Motor neuron (in vitro differentiated cells): Measurements from ENCODE around the gene CHN1. TPM values are rescaled to one million over a fixed set of nuclear protein-coding genes. Genes with fewer than 3 reads are reported as not detected.

Source experiments
- ATAC-seq, 8 experiments: fragments of 200-7000 bp; cut with Tn5 transposase; replicated peaks in 6 of 8; 2 replicates each; pipeline ENCODE4 v1.8.0; 2021; ENCODE audit warnings: mild to moderate bottlenecking in 8 of 8, moderate library complexity in 8 of 8
- H3K27ac ChIP-seq, 2 donors: fragments of 250-450 bp; sonication (Bioruptor Pico); 2 replicates each; pipeline ENCODE4 v1.9.0; 2021; ENCODE audit warnings: antibody characterized with exemption in 2 of 2, mild to moderate bottlenecking in 2 of 2, moderate library complexity in 1 of 2
- H3K4me1 ChIP-seq, 2 donors: fragments of 250-450 bp; sonication (Bioruptor Pico); replicated peaks in 1 of 2; 2 replicates each; pipeline ENCODE4 v1.6.1; 2021; ENCODE audit warnings: antibody characterized with exemption in 2 of 2, mild to moderate bottlenecking in 2 of 2, moderate library complexity in 1 of 2
- H3K4me3 ChIP-seq, 5 donors: fragments of 250-450 bp; sonication (Bioruptor Pico); 2 replicates each; pipeline ENCODE4 v1.9.0; 2021; ENCODE audit warnings: antibody characterized with exemption in 5 of 5, mild to moderate bottlenecking in 5 of 5, moderate library complexity in 4 of 5
- WGBS, 10 experiments: fragments of 450-650 bp; shearing (Covaris generic); methylation state at CpG; one replicate each; pipeline ENCODE4 v1.0.0; 2022; 5-methylcytosine and 5-hydroxymethylcytosine counted together
- in situ Hi-C, 9 experiments: fragments of 400-800 bp; cut with MboI; loops; one replicate each; pipeline ENCODE4 v1.15.0; 2021; ENCODE audit warnings: low sequenced_read_pairs in 9 of 9, low pct_unique_long_range_greater_than_20kb in 2 of 9; ENCODE audit not compliant: unreplicated experiment in 9 of 9
- total RNA-seq, 8 experiments: library from RNA; unstranded; fragments of 300-600 nt; gene quantifications; 2 replicates each; pipeline versions ENCODE4 v1.2.3 to v1.2.4, GENCODE V29; 2022

Gene CHN1
- total RNA-seq, 8 experiments from 2014 or later = 82.3 to 257 (median 108) TPM

GRCh38 chr2:174929786-174930185, 75.4 kb downstream of the CHN1 start:
- ATAC-seq = no peak
- H3K4me1 ChIP-seq = no peaks in the 10 kb centered on the region
- in situ Hi-C loops = no loop called here

GRCh38 chr2:174925046-174925784, 80.0 kb downstream of the CHN1 start:
- ATAC-seq = no peak
- peaks cover 0 to 8% of the 10 kb centered on the region in 2 donors for H3K4me1 ChIP-seq
- no peak overlapping the region for H3K27ac ChIP-seq
- WGBS, 10 experiments = 28 to 100% (median 80%) methylated on average over 1 to 3 of the region's 3 CpGs
- no peak overlapping the region for H3K4me3 ChIP-seq
- in situ Hi-C loops = no loop called here

More at GRCh38 chr2:174929786-174930185, 75.4 kb downstream of the CHN1 start:
- Histone ChIP-seq H3K27ac (no peak overlapping the region), H3K4me3 (no peak overlapping the region)
- WGBS, 10 experiments = 60 to 100% (median 83%) methylated on average over 1 to 4 of the region's 4 CpGs; no CpG with 5 or more reads in 1 of the 10 experiments

GRCh38 chr2:174924061-174924693, 81.0 kb downstream of the CHN1 start:
- in situ Hi-C loops = no loop called here
- peak in 1 of 8 experiments; percentile 30 for ATAC-seq
- H3K4me3 ChIP-seq = no peak overlapping the region
- no peak overlapping the region for H3K27ac ChIP-seq
- peaks cover 0 to 8% of the 10 kb centered on the region in 2 donors for H3K4me1 ChIP-seq

DNA sequence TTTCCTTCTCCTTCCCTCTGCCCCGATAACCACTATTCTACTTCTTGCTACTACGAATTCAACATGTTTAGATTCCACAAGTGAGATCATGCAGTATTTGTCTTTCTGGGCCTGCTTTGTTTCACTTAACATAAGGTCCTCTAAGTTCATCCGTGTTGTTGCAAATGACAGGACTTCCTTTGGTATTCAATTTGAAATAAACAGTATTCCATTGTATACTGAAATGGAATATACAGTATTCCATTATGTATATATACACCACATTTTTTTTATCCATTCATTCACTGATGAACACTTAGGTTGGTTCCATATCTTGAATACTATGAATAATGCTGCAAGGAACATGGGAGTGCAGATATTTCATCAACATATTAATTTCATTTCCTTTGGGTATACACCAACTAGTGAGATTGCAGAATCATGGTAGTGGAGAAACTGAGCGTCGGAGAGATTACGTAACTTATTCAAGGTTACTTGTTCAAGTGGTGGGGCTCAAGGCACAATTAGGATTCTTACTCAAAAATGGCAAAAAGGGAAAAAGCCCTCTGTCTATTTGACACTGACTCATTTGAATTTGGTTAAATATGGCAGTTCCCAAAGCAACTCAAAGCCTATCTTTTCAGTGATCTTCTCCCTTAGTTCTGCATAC, 85.1 kb downstream of the CHN1 start:
- peak in 3 of 8 experiments; percentile 38 to 93 (median 52) for ATAC-seq
- H3K27ac ChIP-seq = no peak overlapping the region

GRCh38 chr2:174918886-174919526, 86.2 kb downstream of the CHN1 start:
- Histone ChIP-seq H3K27ac (no peak overlapping the region), H3K4me1 (peaks cover 0 to 5% of the 10 kb centered on the region in 2 donors), H3K4me3 (no peak overlapping the region)
- in situ Hi-C loops = no loop called here
- 60 to 100% (median 88%) methylated on average over 1 of the region's 1 CpG; no CpG with 5 or more reads in 2 of the 10 experiments for WGBS, 10 experiments
- no peak for ATAC-seq

More for the DNA sequence above, 85.1 kb downstream of the CHN1 start:
- 31 to 96% (median 81%) methylated on average over 2 to 6 of the region's 6 CpGs for WGBS, 10 experiments
- no peak overlapping the region for H3K4me3 ChIP-seq
- in situ Hi-C loops = no loop called here
- H3K4me1 ChIP-seq = peaks cover 0 to 8% of the 10 kb centered on the region in 2 donors

DNA sequence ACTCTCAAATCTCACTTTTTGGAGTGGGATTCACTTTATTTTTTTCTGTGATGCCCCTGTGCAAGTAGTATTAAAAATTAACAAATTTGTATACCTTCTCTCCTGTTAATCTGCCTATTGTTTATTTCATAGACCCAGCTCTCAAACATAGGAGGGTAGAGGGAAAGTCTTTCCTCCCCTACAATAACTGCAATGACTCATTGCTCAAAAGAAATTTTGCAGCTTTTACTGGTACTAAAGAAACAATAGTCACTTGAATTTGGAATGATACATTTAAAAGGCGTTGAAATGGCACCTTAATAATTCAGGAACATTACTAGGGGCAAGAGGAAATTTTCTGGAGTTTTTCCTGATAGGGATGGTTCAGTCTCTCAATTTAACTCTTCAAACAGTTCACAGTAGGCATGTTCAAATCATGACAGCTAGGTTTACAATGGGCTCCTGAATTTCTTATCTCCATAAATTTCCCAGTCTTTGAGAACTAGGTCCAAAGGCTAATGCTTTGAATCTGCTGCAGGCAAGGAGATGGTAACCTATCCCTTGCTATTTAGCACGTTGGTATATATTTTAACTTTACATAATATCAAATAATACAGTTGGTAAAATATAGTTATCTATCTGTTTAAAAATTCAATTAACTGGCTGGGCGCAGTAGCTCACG, 88.8 kb downstream of the CHN1 start:
- Histone ChIP-seq H3K27ac (no peak overlapping the region), H3K4me1 (no peaks in the 10 kb centered on the region), H3K4me3 (no peak overlapping the region)
- no peak for ATAC-seq
- WGBS, 10 experiments = 75 to 100% (median 94%) methylated on average over 1 to 4 of the region's 4 CpGs; no CpG with 5 or more reads in 1 of the 10 experiments
- in situ Hi-C loops = no loop called here

DNA sequence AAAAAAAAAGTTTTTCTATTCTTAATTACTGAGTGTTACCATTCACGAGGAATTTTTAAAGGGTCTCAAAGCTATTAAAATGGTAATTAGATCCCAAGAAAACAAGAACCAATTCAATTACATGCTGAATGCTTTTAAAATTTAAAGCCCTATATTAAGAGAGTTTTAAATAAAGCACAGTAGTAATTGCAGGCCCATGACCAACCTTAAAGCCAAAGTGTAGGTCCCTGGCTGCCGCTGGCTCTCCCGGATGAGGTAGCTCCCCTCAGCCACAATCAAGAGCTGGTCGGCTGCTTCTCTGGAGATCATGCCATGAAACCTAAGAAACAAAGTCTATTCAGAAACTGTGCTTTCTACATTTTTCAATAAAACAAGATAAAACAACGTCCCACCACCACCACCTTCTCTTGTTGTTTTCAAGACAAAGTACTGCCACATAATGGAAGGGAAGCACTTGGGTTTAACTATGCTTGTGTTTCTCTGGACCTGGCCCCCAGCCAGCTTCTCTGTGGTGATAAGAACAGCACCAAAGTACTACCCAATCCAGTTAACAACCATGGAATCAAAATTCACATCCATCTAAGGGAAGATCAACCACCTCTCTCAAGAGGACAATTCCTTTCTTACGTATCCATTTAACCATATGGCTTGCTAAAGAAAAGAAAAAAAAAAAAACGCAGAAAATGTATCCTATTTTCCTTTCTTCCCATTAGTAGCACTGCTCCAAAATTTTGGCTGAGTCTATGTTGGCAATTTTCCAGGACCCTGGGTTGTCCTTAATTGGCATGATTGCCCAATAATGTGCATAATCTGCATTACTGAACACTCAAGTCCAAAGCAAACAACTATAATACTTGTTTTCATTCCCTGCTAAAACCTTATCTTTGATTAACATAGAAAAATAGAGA, 90.1 kb downstream of the CHN1 start:
- WGBS, 10 experiments = 80 to 100% (median 96%) methylated on average over 1 to 7 of the region's 7 CpGs; no CpG with 5 or more reads in 1 of the 10 experiments
- in situ Hi-C loops = no loop called here
- Histone ChIP-seq H3K4me3 (no peak overlapping the region), H3K4me1 (no peaks in the 10 kb centered on the region), H3K27ac (no peak overlapping the region)
- peak in 1 of 8 experiments; percentile 39 for ATAC-seq

DNA sequence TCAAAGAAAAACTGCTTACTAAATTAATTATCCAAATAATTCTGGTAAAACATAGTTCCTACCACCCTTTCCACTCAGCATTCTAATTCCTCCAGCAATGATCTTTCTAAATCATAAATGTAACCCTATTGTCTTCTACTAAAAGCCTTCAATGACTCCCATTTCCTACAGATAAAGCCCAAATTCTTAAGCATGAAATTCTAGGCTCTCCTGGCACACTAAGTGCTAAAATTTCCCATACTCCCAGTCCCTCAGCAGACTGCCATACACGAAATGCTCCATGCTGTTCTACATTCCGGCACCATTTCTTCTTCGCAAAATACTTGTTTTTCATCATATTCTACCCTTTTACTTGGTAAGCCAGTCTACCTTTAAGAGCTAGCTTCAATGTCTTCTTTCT, 96.9 kb downstream of the CHN1 start:
- no peak for ATAC-seq
- H3K27ac ChIP-seq = no peak overlapping the region
- peaks cover 0 to 2% of the 10 kb centered on the region in 2 donors for H3K4me1 ChIP-seq
- in situ Hi-C loops = no loop called here
- WGBS, 10 experiments = 73 to 100% (median 93%) methylated on average over 1 to 3 of the region's 3 CpGs; no CpG with 5 or more reads in 1 of the 10 experiments
- H3K4me3 ChIP-seq = no peak overlapping the region

- in situ Hi-C loops = no loop called here
- WGBS, 10 experiments = 0 to 83% (median 48%) methylated on average over 1 of the region's 1 CpG; no CpG with 5 or more reads in 4 of the 10 experiments
- Histone ChIP-seq H3K4me1 (peaks cover 3 to 5% of the 10 kb centered on the region in 2 donors), H3K4me3 (no peak overlapping the region), H3K27ac (no peak overlapping the region)
- peak in 4 of 8 experiments; percentile 41 to 83 (median 73) for ATAC-seq
These were observed 102.0 kb downstream of the CHN1 start for GRCh38 chr2:174903264-174903556.

DNA sequence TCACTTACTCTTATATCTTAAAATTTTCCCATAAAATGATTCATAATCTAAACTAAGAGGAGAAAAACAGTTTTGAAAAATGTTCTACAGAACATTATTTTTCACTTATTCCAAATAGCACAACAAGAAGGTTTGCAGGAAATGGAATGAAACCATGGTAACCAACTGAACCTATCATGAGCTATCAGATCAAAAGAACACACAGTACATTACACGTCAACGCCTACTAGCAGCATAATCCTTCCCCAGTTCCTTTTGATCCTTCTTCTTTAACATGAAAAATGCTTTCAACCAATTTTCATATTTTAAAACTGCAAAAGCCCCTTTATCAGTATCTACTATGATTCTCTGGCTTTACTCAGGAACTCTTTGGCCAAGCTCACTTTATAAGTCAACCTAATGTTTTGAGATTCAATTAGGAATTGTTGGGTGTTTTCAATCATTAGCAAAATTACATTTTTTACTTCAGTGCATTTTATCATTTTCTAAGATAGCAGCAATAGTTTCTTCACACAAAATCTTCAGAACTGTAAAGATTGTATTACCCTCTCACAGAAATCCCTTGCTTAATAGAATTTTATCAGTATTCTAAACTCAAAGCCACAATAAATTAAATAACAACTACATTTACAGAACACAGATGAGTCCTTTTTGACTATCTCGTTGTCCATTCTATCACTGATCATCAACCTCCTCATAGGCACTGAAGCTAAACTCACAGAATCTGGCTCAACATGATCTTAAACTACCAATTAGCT, 102.5 kb downstream of the CHN1 start:
- peak in 3 of 8 experiments; percentile 55 to 68 (median 64) for ATAC-seq
- in situ Hi-C loops = no loop called here
- Histone ChIP-seq H3K27ac (no peak overlapping the region), H3K4me1 (peaks cover 3 to 5% of the 10 kb centered on the region in 2 donors), H3K4me3 (no peak overlapping the region)
- 8 to 84% (median 57%) methylated on average over 1 to 3 of the region's 3 CpGs for WGBS, 10 experiments

DNA sequence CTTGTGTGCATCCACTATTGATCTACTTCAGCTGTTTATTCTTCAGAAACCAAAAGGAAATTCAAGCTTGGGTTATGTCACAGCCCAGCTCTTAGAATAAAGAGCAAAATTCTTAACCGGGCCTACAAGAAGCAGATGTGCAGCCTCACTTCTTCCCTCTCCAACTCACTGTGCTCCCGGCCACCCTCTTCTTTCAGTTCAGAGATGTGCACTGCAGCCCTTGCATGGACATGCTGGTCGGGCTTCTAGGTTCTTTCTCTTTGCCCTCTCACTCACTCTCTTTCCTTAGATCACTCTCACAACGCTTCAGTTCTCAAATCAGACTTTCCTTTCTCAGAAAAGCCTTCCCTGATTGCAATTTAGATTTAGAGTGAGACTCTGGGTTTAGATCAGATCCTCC, 104.1 kb downstream of the CHN1 start:
- H3K27ac ChIP-seq = no peak overlapping the region
- H3K4me1 ChIP-seq = peaks cover 3 to 5% of the 10 kb centered on the region in 2 donors
- whole genome bisulfite sequencing, 10 experiments = 0 to 85% (median 60%) methylated on average over 1 to 3 of the region's 4 CpGs; no CpG with 5 or more reads in 1 of the 10 experiments
- ATAC-seq = peak in 3 of 8 experiments; percentile 78
- in situ Hi-C loops = no loop called here
- H3K4me3 ChIP-seq = no peak overlapping the region
